ENCODE results near the gene SCFD2.
A peak's percentile ranks its signal among the peaks of the same experiment; 100 is the strongest.

The SCFD2 gene

GRCh38 chr4:52911684-52912294 lies 454.1 kb downstream of the SCFD2 start:
- peak; percentile 51 for DNase-seq

GRCh38 chr4:52910115-52910514 lies 455.7 kb downstream of the SCFD2 start:
- no peak for DNase-seq

- no peak for DNase-seq
These were observed 458.4 kb downstream of the SCFD2 start for GRCh38 chr4:52907510-52907909.

- DNase-seq, result no peak
These were observed 461.4 kb downstream of the SCFD2 start for GRCh38 chr4:52904421-52904820.

- no peak for DNase-seq
These were observed 462.6 kb downstream of the SCFD2 start for GRCh38 chr4:52903273-52903672.

- no peak for DNase-seq
These were observed 471.4 kb downstream of the SCFD2 start for GRCh38 chr4:52894443-52894842.

GRCh38 chr4:52892880-52893279 lies 473.0 kb downstream of the SCFD2 start:
- no peak for DNase-seq

- DNase-seq, result no peak
These were observed 474.1 kb downstream of the SCFD2 start for GRCh38 chr4:52891743-52892142.

- no peak for DNase-seq
These were observed 475.4 kb downstream of the SCFD2 start for GRCh38 chr4:52890521-52890791.

- no peak for DNase-seq
These were observed 475.9 kb downstream of the SCFD2 start for GRCh38 chr4:52889778-52890520.

- DNase-seq, result no peak
These were observed 476.5 kb downstream of the SCFD2 start for GRCh38 chr4:52889354-52889753.

GRCh38 chr4:52884994-52885393 lies 480.9 kb downstream of the SCFD2 start:
- DNase-seq, result no peak

- DNase-seq, result no peak
These were observed 481.9 kb downstream of the SCFD2 start for GRCh38 chr4:52883707-52884669.

- no peak for DNase-seq
These were observed 482.7 kb downstream of the SCFD2 start for GRCh38 chr4:52883183-52883621.

- DNase-seq, result no peak
These were observed 484.9 kb downstream of the SCFD2 start for GRCh38 chr4:52880994-52881393.

GRCh38 chr4:52879471-52879870 lies 486.4 kb downstream of the SCFD2 start:
- DNase-seq, result no peak

- DNase-seq, result no peak
These were observed 488.2 kb downstream of the SCFD2 start for GRCh38 chr4:52877694-52878093.

- no peak for DNase-seq
These were observed 488.8 kb downstream of the SCFD2 start for GRCh38 chr4:52877036-52877435.

GRCh38 chr4:52876069-52876468 lies 489.8 kb downstream of the SCFD2 start:
- no peak for DNase-seq

- no peak for DNase-seq
These were observed 490.9 kb downstream of the SCFD2 start for GRCh38 chr4:52874948-52875347.

- DNase-seq, result no peak
These were observed 492.0 kb downstream of the SCFD2 start for GRCh38 chr4:52873861-52874343.

- peak; percentile 20 for DNase-seq
These were observed 492.7 kb downstream of the SCFD2 start for GRCh38 chr4:52873191-52873590.

GRCh38 chr4:52870225-52870624 lies 495.6 kb downstream of the SCFD2 start:
- DNase-seq, result peak; percentile 76

- DNase-seq, result no peak
These were observed 496.2 kb downstream of the SCFD2 start for GRCh38 chr4:52869656-52870055.

Data from NCI-H2029 treated with DMSO at 0.1 percent for 48 hours (cell line).